Activated CD8-positive, alpha-beta T cell treated with anti-CD3 and anti-CD28 coated beads, Interleukin-2, amount 10 ng/mL, durations not matched to agents 7 days and 5 days (primary cell): ENCODE results near the gene ALKBH8. TPM values are rescaled to one million over a fixed set of nuclear protein-coding genes. Genes with fewer than 3 reads are reported as not detected.

Experiments
- ATAC-seq: fragments of 150-1000 bp; cut with Tn5 transposase; one replicate; pipeline ENCODE4 v1.10.0; 2021; ENCODE audit warnings: moderate library complexity
- CTCF ChIA-PET: fragments of 350-600 bp; sonication (Branson Sonifier 250); formaldehyde crosslinking; loops from one replicate; lab custom pipeline; 2021; ENCODE audit warnings: antibody characterized with exemption; lab: Charles Lee
- POLR2A ChIA-PET: fragments of 350-600 bp; sonication (Branson Sonifier 250); formaldehyde crosslinking; loops from one replicate; lab custom pipeline; 2021; ENCODE audit warnings: antibody characterized with exemption; lab: Charles Lee
- DNase-seq: peaks from one replicate; pipeline ENCODE4 v3.0.0-alpha.2; 2020
- H3K27ac Mint-ChIP-seq: one replicate; pipeline ENCODE4 v1.8.0; 2021; ENCODE audit warnings: mild to moderate bottlenecking, mixed read lengths
- H3K27me3 Mint-ChIP-seq: one replicate; pipeline ENCODE4 v1.8.0; 2021; ENCODE audit warnings: low read depth, mixed read lengths
- H3K36me3 Mint-ChIP-seq: one replicate; pipeline ENCODE4 v1.8.0; 2021; ENCODE audit warnings: low read depth, mixed read lengths
- H3K4me1 Mint-ChIP-seq: one replicate; pipeline ENCODE4 v1.8.0; 2021; ENCODE audit warnings: low read depth, mixed read lengths
- H3K4me3 Mint-ChIP-seq: one replicate; pipeline ENCODE4 v1.8.0; 2021; ENCODE audit warnings: mild to moderate bottlenecking, mixed read lengths
- H3K9me3 Mint-ChIP-seq: one replicate; pipeline ENCODE4 v1.8.0; 2022; ENCODE audit warnings: mixed read lengths; ENCODE audit not compliant: insufficient read depth
- total RNA-seq, 2 experiments: library from RNA; stranded (reverse); gene quantifications; one replicate each; pipeline ENCODE4 v1.2.3, GENCODE V29; 2021

The ALKBH8 gene
- total RNA-seq, result 10 to 100 TPM; 11.1 to 11.3 TPM

- H3K4me3 Mint-ChIP-seq, result peak within 1 kb of the TSS; percentile 87
- peaks cover 51% of the 10 kb centered on the region for H3K4me1 Mint-ChIP-seq
- ChIA-PET CTCF (interaction anchor here (1.0 to 7.5 kb wide), 9 partner anchors 10 to 225 kb away, joined by 3 to 95 read pairs (median 5); no protein-coding TSS in a partner anchor), POLR2A (interaction anchor here (0.8 to 1.9 kb wide), 4 partner anchors 14 to 115 kb away, joined by 3 to 4 read pairs (median 4); no protein-coding TSS in a partner anchor)
- peak; percentile 98 for ATAC-seq
- H3K9me3 Mint-ChIP-seq, result no peaks in the 10 kb centered on the region
- peaks cover 2% of the 10 kb centered on the region for H3K36me3 Mint-ChIP-seq
- H3K27me3 Mint-ChIP-seq, result no peaks in the 10 kb centered on the region
- H3K27ac Mint-ChIP-seq, result peak within 1 kb of the TSS; percentile 94
- peak; percentile 87 for DNase-seq
Observed at GRCh38 chr11:107565219-107565937, at the start of gene ALKBH8. Gene ALKBH8, minus strand, starts transcription at chr11:107565735. Its CDS starts 4,842 bp downstream, at chr11:107560893.

DNA sequence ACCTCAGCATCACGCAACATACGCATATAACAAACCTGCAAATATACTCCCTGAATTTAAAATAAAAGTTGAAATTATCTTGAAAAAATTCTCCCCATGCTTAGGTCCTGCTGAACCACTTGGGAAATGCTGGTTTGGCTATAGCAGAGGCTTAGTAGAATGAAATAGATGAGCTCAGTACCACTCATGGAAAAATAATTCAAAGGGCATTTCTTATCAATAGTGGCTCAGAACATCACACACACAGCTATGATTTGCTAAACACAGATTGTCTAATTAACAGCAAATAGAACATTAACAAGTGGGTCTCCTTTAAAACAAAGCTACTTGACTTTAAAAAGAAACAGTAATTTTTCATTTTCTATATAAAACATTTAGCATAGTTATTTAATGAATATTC, 46.9 kb upstream of the ALKBH8 start:
- ChIA-PET CTCF (no interaction called here), POLR2A (no interaction called here)
- Mint-ChIP-seq H3K27me3 (peaks cover 20% of the 10 kb centered on the region), H3K27ac (no peak overlapping the region), H3K9me3 (no peaks in the 10 kb centered on the region), H3K4me3 (no peak overlapping the region), H3K36me3 (no peaks in the 10 kb centered on the region), H3K4me1 (no peaks in the 10 kb centered on the region)
- no peak for DNase-seq
- ATAC-seq, result no peak

DNA sequence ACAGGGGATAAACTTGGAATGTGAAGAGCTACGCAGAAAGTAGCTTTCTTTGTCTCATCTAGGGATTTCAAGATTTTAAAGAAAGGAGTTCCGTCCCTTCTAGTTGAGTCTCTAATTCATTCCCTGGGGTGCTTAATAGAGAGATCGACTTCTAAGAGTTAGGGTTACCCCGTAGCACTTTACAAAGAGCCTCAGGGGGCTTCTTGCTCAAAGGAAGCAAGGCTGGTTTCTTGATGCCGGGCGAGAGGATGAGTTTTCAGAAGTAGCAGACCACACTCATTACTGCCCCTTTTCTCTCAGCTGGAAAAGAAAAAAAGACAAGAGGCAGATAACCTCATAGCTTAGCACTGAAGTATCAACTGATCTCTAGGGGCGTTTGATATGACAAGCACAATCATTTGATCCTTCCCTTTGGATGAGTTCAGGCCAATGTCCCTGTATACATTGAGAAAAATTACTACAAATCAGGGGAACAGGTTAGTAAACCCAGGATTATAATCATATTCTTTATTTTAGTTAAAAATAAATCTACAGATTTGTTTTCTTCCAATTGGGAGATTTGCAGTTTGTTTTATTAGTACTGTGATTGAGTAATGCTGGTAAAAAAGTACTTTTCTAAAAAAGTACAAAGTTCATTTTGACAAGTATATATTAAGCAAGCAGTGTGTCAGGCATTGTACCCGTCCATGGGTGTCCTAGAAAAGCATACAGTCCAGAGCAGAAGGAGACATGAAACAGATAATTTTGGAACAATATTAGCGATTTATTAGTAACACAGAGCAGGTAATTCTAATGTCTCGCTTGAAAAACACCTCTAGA, 44.1 kb upstream of the ALKBH8 start:
- Mint-ChIP-seq H3K4me3 (no peak overlapping the region), H3K9me3 (no peaks in the 10 kb centered on the region), H3K27ac (no peak overlapping the region), H3K4me1 (no peaks in the 10 kb centered on the region), H3K27me3 (peaks cover 26% of the 10 kb centered on the region), H3K36me3 (no peaks in the 10 kb centered on the region)
- DNase-seq, result no peak
- CTCF ChIA-PET, result no interaction called here
- ATAC-seq, result no peak
- POLR2A ChIA-PET, result no interaction called here

DNA sequence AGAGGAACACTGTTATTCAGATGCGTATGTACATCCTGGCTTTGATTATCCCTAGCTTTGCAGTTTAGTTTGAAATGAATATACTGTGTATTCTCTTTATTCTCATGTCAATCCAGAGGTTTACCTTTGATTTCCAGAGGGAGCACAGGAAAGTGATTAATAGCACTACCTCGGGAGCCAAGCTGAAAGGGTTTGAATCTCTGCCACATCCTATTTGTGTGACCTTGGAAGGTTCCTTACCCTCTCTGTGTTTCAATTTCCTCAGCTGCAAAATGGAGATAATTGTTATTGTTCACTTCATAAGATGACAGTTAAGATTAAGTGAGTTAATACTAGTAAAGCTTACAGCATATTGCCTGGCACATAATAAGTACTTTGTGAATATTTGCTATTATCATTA, 43.3 kb upstream of the ALKBH8 start:
- H3K4me3 Mint-ChIP-seq, result no peak overlapping the region
- peaks cover 31% of the 10 kb centered on the region for H3K27me3 Mint-ChIP-seq
- CTCF ChIA-PET, result interaction anchor here (0.9 kb wide), 1 partner anchor 9 kb away, joined by 3 read pairs; no protein-coding TSS in a partner anchor
- H3K36me3 Mint-ChIP-seq, result no peaks in the 10 kb centered on the region
- no peaks in the 10 kb centered on the region for H3K9me3 Mint-ChIP-seq
- ATAC-seq (no peak), DNase-seq (no peak)
- POLR2A ChIA-PET, result no interaction called here
- no peaks in the 10 kb centered on the region for H3K4me1 Mint-ChIP-seq
- H3K27ac Mint-ChIP-seq, result no peak overlapping the region

DNA sequence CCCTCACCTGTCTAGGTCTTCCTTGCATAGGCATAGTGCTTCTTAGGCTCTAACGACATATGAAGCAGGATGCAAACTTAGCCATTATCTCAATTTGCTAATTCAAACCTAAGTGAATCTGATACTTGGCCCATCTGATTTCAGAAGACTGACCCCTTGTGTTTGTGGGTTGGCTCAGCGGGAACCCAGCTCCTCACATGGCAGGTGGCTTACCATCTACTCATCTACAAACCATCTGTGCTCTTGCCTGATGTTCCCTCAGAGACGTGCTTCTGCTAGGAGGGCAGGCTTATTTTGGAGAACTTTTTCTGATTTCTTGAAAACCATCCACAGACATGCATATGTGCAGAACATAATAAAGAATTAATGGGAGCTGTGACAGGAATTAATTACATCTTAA, 40.6 kb upstream of the ALKBH8 start:
- Mint-ChIP-seq H3K36me3 (no peaks in the 10 kb centered on the region), H3K4me1 (no peaks in the 10 kb centered on the region), H3K9me3 (no peaks in the 10 kb centered on the region), H3K27ac (no peak overlapping the region), H3K27me3 (peaks cover 31% of the 10 kb centered on the region), H3K4me3 (no peak overlapping the region)
- ChIA-PET CTCF (interaction anchor here (0.9 kb wide), 1 partner anchor 43 kb away, joined by 4 read pairs; no protein-coding TSS in a partner anchor), POLR2A (no interaction called here)
- DNase-seq, result no peak
- no peak for ATAC-seq

DNA sequence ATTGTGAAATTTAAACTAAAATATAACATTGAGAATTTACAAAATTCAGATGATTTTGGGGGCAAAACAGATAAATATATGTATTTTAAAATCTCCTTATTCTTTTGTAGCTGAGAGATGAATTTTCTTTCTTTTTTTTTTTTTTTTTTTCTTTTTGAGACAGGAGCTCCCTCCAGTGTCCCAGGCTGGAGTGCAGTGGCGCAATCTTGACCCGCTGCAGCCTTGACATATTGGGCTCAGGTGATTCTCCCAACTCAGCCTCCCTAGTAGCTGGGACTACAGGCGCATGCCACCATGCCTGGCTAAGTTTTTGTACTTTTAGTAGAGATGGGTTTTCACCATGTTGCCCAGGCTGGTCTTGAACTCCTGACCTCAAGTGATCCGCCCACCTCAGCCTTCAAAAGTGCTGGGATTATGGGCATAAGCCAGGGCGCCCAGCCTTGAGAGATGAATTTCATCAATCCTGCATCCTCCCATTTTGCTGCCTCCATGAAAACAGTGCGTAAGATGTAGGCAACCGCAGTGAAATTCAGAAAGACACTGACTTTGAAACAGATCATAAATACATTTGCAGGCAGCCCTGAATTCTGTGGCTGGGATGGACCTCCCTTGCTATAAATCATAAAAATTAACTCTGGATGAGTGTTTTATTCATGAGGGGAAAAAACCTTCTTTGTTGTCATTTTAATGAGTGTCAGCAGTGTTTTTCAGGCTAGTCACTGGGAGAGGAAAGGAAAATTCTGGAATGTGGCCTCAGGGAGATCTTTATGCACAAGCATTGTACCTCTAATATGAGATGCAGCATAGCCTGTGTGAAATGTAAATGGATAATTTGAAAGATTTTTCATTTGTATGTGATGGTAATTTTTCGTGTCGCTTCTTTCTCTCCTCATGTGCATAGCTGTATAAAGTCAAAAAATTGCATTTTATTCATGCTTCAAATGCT, 39.8 kb upstream of the ALKBH8 start:
- Mint-ChIP-seq H3K4me3 (no peak overlapping the region), H3K27ac (no peak overlapping the region), H3K36me3 (no peaks in the 10 kb centered on the region), H3K4me1 (no peaks in the 10 kb centered on the region), H3K27me3 (peaks cover 33% of the 10 kb centered on the region), H3K9me3 (no peaks in the 10 kb centered on the region)
- CTCF ChIA-PET, result interaction anchor here (0.9 kb wide), 1 partner anchor 42 kb away, joined by 4 read pairs; no protein-coding TSS in a partner anchor
- POLR2A ChIA-PET, result interaction anchor here (0.5 kb wide), 1 partner anchor 259 kb away, joined by 3 read pairs; no protein-coding TSS in a partner anchor
- ATAC-seq, result no peak
- DNase-seq, result no peak

DNA sequence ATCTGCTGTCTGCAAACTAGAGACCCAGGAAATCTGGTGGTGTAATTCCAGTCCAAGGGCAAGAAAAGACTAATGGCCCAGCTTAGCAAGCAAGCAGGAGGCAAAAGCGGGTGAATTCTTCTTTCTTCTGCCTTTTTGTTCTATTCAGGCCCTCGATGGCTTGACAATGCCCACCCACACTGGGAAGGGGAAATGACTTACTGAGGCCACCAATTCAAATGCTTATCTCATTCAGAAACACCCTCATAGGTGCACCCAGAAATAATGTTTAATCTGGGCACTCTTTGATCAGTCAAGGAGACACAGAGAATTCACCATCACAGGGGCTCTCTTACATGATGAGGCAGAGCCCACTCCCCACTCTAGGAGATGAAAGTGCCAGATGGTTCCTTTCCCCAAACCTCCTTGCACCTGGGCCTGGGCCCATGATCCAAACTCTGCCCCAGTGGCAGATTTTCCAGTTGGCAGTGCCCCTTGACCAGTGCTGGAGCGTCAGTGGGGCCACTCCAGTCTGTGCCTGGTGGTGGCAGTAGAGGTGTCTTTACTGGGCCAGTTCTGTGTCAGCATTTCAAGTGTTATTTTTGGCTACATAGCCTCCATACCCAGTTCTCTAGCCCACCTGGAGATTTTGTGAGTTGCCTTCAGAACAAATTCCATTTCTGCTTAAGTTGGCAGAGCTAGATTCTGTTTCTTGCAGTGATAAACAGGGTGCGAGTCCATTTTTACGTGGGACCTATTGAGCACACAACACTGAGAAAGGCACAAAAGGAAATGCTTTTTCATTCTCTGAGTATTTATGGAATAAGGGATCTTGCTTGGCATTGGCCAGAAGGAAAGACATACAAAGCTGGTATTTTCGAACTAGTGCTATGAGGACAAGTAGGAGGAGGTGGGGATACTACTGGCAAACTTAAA, 32.9 kb upstream of the ALKBH8 start:
- ATAC-seq (no peak), DNase-seq (no peak)
- POLR2A ChIA-PET, result no interaction called here
- peaks cover 52% of the 10 kb centered on the region for H3K27me3 Mint-ChIP-seq
- CTCF ChIA-PET, result interaction anchor here (0.7 kb wide), 1 partner anchor 23 kb away, joined by 4 read pairs; no protein-coding TSS in a partner anchor
- no peaks in the 10 kb centered on the region for H3K36me3 Mint-ChIP-seq
- no peaks in the 10 kb centered on the region for H3K9me3 Mint-ChIP-seq
- H3K4me1 Mint-ChIP-seq, result no peaks in the 10 kb centered on the region
- no peak overlapping the region for H3K4me3 Mint-ChIP-seq
- H3K27ac Mint-ChIP-seq, result no peak overlapping the region

GRCh38 chr11:107594736-107595135, 29.2 kb upstream of the ALKBH8 start:
- ChIA-PET POLR2A (no interaction called here), CTCF (no interaction called here)
- H3K9me3 Mint-ChIP-seq, result no peaks in the 10 kb centered on the region
- peaks cover 64% of the 10 kb centered on the region for H3K27me3 Mint-ChIP-seq
- DNase-seq, result no peak
- peaks cover 21% of the 10 kb centered on the region for H3K4me1 Mint-ChIP-seq
- no peak overlapping the region for H3K4me3 Mint-ChIP-seq
- H3K36me3 Mint-ChIP-seq, result no peaks in the 10 kb centered on the region
- ATAC-seq, result no peak
- H3K27ac Mint-ChIP-seq, result no peak overlapping the region

DNA sequence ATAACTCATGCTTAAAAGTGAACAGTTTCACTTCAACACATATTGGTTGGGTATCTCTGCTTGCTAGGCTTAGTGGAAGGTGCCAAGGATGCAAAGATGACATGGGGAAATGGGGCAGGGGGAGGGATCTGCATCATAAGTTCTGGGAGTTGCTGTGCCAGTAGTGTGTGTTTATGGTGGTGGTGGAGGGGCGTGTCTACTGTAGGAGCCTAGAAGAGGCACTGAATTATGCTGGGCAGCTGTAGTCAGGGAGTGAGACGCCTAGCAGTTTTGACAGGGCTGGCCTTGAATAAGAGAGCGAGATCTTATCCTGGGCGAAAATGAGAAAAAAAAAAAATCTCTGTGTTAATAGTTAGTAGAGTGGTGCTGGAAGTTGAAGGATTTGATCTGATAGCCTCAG, 28.4 kb upstream of the ALKBH8 start:
- Mint-ChIP-seq H3K4me3 (no peak overlapping the region), H3K4me1 (peaks cover 22% of the 10 kb centered on the region), H3K27me3 (peaks cover 72% of the 10 kb centered on the region), H3K27ac (no peak overlapping the region), H3K36me3 (no peaks in the 10 kb centered on the region), H3K9me3 (no peaks in the 10 kb centered on the region)
- no peak for DNase-seq
- ATAC-seq, result no peak
- POLR2A ChIA-PET, result interaction anchor here (0.6 kb wide), 1 partner anchor 14 kb away, joined by 3 read pairs; no protein-coding TSS in a partner anchor
- CTCF ChIA-PET, result interaction anchor here (1.4 kb wide), 1 partner anchor 95 kb away, joined by 3 read pairs; no protein-coding TSS in a partner anchor

DNA sequence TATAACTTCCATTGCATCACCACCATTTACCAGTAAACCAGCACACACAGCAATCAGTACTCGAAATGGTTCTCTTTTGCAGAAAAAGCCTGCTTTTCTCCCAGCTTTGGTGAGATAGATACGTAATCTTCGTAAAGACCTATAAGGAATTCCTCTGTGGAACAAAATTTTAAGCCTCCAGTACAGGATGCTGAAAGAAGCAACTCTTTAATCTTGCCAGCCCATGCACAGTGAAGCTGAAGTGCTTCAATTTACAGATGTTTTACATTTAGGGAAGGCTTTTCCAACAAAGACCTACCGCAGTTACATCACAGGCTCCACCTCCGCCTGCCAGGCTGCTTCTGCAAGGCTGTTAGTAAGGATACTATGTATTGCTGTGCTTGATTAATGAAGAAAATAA, 27.3 kb upstream of the ALKBH8 start:
- Mint-ChIP-seq H3K36me3 (no peaks in the 10 kb centered on the region), H3K27me3 (peaks cover 72% of the 10 kb centered on the region), H3K9me3 (no peaks in the 10 kb centered on the region), H3K4me1 (peaks cover 22% of the 10 kb centered on the region), H3K27ac (no peak overlapping the region), H3K4me3 (no peak overlapping the region)
- POLR2A ChIA-PET, result no interaction called here
- ATAC-seq (no peak), DNase-seq (no peak)
- CTCF ChIA-PET, result interaction anchor here (0.8 to 1.4 kb wide), 2 partner anchors 16 to 97 kb away, joined by 3 read pairs; no protein-coding TSS in a partner anchor
